HG02973 (cell line): Measurements from ENCODE around the gene TRMT1.
A peak's percentile ranks its signal among the peaks of the same experiment; 100 is the strongest.

Experiments
- ATAC-seq: cut with Tn5 transposase; IDR thresholded peaks from one replicate; pipeline ENCODE4 v1.9.1; 2021; ENCODE audit warnings: moderate library complexity; ENCODE audit not compliant: unreplicated experiment

The TRMT1 gene

GRCh38 chr19:13103581-13104359, 12.8 kb downstream of the TRMT1 start:
- ATAC-seq = no peak

- ATAC-seq = peak; percentile 33
These were observed 13.6 kb downstream of the TRMT1 start, which contains the start of gene LYL1 for GRCh38 chr19:13102666-13103580. TSS of gene LYL1 (minus strand) at chr19:13102858. CDS start at chr19:13101171, 1,687 bp downstream.

DNA sequence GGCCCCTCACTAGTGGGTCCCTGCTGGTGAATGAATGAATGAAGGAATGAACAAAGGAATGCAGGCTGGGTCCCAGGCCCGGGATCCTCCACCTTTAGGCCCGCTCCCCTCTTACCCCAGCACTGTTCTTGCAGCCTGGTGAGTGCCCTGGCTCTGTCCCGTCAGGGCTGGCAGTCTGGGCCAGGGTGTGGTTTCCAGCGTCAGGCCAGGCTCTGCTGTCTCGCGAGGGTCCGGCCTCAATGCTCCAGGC, 14.2 kb downstream of the TRMT1 start:
- ATAC-seq = peak; percentile 4

DNA sequence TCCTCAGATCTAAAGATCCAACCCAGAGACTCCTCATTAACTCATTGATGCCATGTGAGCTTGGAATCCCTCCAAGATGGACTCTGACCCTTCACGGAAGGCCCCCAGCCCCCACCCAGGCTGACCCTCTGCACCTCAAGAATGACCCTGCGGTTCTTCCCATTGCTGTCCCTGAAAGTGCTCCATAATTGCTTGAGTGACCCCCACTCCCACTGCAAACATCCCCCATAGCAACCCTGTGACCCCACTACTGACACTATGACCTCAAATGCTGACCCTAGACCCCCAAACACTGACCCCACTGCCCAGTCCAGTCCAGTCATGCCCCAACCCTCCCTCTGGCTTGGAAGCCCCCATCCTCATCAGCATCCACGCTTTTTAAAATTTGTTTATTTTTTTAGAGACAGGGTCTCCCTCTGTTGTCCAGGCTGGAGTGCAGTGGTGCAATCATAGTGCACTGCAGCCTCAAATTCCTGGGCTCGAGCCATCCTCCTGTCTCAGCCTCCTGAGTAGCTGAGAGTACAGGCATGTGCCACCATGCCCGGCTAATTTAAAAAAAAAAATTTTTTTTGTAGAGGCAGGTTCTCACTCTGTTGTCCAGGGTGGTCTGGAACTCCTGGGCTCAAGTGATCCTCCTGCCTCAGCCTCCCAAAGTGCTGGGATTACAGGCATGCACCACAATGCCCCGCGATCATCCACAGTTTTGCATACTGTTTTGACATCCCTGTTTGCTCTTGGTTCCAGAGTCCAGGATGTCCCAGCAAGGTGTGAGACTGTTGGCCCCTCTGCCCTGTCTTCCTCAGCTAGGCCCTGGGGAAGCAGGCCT, 14.7 kb downstream of the TRMT1 start:
- ATAC-seq = no peak

DNA sequence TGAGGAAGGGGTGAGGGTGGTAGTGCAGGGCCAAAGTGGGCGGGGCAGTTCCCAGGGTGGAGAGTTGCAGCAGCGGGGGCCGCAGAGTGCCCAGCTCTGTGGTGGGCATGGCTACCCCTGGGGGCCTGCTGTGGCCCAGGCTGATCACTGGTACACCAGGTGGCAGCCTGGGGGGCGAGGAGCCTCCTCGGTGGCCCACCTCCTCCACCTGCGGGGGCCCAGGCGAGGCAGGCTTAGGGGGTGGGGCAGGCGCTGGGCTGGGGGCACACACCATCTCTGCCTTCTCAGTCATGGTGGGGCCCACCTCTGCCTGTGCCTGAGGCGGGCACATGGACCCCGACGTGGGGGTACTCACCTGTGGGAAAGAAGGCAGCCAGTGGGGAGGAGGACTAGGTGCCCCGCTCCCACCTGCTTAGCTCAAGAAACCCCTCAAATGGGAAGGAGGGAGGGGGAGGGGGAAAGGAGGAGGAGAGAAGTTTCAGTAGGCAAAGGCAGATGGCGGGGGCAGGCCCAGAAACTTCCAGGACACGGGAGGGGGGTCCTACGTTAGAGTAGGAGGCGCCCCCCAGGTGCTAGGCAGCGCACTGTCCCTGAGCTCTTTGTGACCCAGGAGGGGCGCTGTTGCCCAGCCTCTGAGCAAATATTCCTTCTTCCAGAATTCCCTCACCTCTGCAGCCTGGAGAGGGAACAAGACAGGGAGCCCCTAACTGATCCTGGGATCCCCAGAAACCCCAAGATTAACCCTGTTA, 15.5 kb downstream of the TRMT1 start:
- no peak for ATAC-seq

DNA sequence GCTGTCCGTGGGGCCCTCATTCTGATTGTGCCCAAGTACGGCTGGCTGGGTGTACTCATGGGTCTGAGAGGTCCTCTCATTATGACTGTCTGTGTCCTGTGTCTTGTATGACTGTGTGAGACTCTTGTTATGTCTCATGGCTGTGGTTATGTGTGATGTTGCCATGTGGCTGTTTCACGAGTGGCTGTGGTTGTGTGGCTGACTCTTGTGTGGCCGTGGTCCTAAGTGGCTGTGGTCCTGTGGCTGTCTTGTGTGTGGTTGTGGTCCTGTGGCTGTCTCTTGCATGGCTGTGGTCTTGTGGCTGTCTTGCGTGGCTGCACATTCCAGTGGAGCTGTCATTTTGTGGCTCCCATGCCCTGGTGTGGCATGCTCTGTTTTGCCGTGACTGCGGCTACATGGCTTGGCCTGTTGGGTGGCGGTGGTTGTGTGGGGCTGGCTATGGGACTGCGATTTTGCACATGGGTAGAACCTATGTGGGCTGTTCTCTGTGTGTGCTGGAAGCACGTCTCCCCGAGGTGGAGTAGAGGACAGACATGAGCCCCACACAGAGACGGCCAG, 16.4 kb downstream of the TRMT1 start:
- peak; percentile 30 for ATAC-seq

- ATAC-seq = no peak
These were observed 17.2 kb downstream of the TRMT1 start for GRCh38 chr19:13099073-13099999.

DNA sequence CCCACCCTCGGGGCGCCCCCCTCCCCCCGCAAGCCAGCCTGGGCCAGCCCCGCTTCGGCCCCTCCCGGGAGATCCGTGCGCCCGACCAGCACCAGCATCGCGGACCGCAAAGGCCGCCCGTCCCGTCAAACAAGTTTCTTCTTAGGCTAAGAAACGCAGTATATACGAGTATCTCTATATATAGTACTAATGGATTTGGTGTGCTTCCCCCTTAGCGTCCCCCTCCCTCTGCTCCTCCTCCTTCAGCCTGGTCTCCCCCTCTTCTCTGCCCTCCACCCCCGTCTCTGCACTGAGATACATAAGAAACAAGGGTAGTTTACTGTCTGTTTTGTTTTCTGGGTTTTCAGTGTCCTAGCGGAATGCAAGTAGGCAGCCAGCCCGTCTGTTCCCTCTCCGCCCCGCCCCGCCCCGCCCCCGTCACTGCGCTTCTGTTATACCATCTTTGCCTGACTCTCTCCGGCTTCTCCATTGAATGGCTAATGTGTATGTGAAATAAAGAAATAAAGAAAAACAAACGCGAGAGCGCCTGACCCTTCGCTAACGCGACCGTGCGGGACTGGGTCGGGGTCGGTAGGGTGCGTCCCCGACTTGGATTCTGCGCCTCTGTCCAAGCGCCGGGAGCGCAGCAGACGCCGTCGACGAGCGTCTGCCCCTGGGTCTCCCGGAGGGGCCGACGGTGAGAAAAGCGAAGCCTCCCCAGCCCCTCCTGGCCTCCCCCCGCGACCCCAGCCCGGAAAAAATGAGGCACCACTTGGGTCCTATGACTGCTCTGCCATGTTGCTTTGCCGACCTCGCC, 18.1 kb downstream of the TRMT1 start:
- no peak for ATAC-seq

DNA sequence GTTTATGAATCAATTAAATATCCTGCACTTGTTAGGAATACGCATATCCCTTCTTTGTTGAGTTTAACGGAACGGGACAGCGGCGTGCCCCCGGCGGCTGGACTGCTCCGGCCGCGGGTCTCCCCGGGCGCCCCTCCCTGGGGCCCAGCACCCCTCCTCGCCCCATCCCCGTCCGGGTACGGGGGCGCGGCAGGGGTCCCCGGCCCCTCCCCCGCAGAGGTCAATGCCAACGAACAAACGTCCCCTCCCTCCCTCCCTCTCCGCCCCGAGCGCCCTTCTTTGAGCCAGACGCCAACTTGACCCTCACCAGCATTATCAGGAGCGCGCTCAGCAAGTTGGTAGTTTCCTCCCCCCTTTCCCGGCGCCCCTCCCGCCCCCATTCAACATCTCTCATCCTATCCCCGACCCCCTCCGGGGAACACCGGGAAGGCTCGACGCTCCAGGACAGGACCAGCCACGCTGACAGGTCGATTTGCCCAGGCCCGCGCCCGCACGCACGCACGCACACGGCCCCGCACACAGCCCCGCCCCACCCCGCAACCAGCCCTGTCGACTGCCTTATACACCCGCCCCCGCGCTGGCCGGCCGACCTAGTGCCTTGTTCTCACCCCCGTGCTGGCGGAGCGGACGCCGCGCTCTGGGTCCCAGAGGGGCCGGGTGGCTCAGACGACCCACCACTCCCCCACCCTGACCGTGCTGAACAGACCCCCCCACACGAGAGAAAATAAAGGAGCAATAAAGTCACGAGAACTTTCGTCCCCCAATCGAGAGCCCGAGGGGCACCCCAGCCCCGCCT, 18.9 kb downstream of the TRMT1 start:
- ATAC-seq = no peak

- no peak for ATAC-seq
These were observed 19.5 kb downstream of the TRMT1 start for GRCh38 chr19:13097033-13097462.

DNA sequence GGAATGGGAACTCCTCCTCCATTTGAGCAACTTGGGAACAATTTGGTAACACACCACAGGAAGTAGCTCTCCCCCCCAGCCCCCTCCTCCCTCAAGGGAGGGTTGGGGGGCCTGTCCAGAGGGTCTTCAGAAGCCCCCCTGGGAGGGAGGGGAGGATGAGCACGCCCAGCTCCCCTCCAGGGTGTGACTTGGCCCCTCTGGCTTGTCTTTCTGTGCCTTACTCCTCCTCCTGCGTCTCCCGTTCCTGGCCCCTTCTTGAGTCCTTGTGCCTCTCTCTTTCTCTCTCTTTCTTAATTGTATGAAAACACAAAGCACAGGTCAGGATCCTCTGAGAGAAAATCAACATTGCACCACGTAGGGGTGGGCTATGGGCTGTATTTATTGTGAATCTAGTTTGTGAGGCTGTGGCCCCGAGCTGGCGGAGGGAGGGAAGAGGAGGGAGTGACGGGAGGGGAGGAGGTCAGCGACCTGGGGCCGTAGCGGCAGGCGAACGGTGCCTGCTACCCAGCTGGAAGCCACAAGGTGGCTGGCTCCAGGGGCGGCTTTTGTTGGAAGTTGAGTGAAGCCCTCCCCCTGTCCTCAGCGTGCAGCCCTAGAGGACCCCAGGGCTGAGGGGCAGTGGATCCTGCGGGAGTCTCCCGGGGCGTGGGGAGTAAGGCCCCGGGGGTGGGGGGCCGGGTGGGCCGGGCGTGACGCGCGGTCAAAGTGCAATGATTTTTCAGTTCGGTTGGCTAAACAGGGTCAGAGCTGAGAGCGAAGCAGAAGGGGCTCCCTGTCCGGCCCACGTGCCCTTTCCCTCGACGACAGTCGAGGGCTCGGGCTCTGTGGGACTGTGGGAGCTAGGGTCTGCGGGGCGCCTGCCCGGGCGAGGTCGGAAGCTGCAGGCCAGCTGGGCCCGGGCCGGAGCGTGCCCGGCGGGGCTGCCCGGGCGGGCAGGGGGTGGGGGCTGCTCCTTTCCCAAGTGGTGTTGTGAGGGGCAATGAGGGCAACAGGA, 20.3 kb downstream of the TRMT1 start:
- ATAC-seq = no peak

DNA sequence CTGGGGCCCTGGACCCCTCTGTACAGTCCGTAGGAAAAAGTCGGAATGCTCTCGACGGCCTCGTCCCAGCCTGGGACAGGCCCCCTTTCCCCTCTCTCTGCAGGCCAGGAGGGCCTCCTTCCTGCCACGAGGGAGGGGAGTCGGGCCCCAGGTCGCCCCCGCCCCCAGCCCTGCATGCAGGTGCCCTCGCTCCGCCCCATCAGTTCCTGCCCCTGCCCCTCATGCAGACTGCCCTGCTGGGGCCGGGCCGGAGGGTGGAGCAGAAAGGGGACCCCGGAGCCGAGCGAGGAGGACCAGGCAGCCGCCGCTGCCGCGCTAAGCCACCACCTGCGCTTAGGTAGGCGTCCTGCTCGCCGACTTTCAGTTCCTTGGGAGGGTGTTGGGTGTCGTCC, 21.2 kb downstream of the TRMT1 start:
- ATAC-seq = no peak

DNA sequence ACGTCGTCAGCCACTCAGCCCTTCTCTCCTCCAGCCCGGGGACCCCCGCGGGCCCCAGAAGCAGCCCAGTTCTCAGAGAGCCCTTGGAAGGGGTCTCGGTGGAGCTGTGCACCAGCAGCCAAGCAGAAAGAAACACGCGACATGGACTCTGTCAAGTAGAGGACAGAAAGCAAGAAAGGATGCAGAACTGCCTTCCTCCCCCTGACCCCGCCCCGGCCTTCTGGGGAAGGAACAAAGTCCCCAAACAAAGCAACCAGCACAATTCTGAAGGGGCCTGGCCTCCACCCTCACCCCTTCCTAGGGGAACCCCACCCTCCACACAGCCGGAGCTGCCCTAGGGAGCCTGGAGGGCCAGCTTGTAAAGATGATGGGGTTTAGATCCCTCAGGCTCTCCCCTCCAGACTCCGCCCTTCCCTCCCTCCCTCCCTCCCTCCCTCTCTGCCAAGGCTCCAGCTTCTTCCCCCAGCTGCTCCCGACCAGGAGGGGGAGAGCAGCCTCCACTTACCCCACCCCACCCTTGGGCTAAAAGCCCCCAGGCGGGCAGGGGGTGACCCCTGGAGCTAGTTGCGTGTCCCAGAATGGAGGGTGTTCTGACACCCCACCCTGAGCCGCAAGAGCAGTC, 21.7 kb downstream of the TRMT1 start:
- no peak for ATAC-seq

DNA sequence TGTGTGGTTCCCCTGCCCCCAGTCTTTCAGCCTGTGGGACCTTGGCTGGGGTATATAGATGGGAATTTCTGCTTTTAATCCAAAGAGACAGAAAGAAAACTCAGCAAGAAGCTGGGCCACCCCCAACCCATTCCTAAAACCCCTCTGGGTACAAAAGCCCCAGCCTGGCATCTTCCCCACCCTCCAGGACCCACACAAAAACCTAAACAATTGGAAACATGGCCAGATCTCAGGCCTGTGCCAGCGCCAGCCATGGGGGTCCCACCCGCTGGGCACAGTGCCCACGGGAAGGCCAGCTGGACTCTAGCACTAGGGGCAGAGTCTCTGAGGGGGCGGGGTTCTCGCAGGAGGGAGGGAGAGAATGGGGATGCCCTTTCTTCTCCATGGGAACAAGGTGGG, 22.4 kb downstream of the TRMT1 start:
- no peak for ATAC-seq

GRCh38 chr19:13093407-13094105, 23.0 kb downstream of the TRMT1 start:
- ATAC-seq = no peak
